Prostate gland (tissue), 2 donors: Measurements from ENCODE around the gene GJA5.

ENCODE experiments used
- POLR2A ChIP-seq: fragments of 450-650 bp; IDR thresholded peaks from one replicate; pipeline ENCODE4 v1.6.1; 2016; ENCODE audit warnings: antibody characterized with exemption, mild to moderate bottlenecking
- POLR2AphosphoS5 ChIP-seq: sonication (generic); formaldehyde crosslinking; IDR thresholded peaks from one replicate; pipeline ENCODE4 v1.6.1; 2017; ENCODE audit warnings: antibody characterized with exemption
- TF ChIP-seq, protein P1 (sequence below), 4 experiments: fragments of 200-600 bp in 2 of 4; fragments of 450-650 bp in 2 of 4; sonication (generic) in 2 of 4; IDR thresholded peaks; 1 replicate in 3 of 4; 2 replicates in 1 of 4; pipeline ENCODE4 v1.5.1; 2016 to 2019; ENCODE audit warnings: antibody characterized with exemption in 4 of 4, mild to moderate bottlenecking in 2 of 4, moderate library complexity in 2 of 4

DNA sequence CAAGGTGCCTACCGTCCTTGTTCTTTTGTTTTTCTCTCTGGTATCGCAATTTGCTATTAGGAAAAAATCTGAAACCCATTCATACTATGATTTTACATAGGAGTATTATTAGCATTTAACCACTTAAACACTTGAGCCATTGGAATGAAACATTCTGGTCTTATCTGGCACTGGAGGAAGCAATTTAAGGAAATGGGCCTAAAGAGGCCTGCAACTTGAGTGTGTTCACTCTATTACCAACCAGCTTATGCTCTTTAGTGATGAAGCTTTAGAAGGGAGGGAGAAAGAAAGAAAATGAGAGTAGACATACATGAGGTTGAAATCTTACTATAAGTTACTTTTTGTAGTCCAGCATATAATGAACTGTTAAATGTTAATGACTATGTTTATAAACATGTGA is 5.7 kb downstream of the GJA5 start:
- TF ChIP-seq POLR2A = no peak
- TF ChIP-seq POLR2AphosphoS5 = no peak
- TF ChIP-seq, protein P1, sequence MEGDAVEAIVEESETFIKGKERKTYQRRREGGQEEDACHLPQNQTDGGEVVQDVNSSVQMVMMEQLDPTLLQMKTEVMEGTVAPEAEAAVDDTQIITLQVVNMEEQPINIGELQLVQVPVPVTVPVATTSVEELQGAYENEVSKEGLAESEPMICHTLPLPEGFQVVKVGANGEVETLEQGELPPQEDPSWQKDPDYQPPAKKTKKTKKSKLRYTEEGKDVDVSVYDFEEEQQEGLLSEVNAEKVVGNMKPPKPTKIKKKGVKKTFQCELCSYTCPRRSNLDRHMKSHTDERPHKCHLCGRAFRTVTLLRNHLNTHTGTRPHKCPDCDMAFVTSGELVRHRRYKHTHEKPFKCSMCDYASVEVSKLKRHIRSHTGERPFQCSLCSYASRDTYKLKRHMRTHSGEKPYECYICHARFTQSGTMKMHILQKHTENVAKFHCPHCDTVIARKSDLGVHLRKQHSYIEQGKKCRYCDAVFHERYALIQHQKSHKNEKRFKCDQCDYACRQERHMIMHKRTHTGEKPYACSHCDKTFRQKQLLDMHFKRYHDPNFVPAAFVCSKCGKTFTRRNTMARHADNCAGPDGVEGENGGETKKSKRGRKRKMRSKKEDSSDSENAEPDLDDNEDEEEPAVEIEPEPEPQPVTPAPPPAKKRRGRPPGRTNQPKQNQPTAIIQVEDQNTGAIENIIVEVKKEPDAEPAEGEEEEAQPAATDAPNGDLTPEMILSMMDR (IDR thresholded peaks at IDR 0.05) = no peak
